ENCODE measurements around the gene SLX4. TPM values are rescaled to one million over a fixed set of nuclear protein-coding genes. Genes with fewer than 3 reads are reported as not detected.

The SLX4 gene
- total RNA-seq, 4 donors from 2014 or later = 1.2 to 2.6 (median 2.5) TPM

GRCh38 chr16:3640632-3641501 is 29.5 kb upstream of the SLX4 start:
- TF ChIP-seq CTCF (IDR thresholded peaks at IDR 0.05) (no peak), POLR2A (IDR thresholded peaks at IDR 0.05) (no peak)
- intact Hi-C loops (cut with DNase I; ENCODE audit: low total_unique reads) = no loop called here
- no peak overlapping the region for H3K4me3 ChIP-seq (ENCODE audit: low read depth, poor library complexity, severe bottlenecking)
- DNase-seq (ENCODE audit: low spot score in 2 of 2) = peak in 1 of 2 donors; percentile 83
- 96 to 97% methylated on average over 16 of the region's 17 CpGs for WGBS, 2 donors

- intact Hi-C loops (cut with DNase I; ENCODE audit: low total_unique reads) = no loop called here
- DNase-seq (ENCODE audit: low spot score in 2 of 2) = peak in 1 of 2 donors; percentile 32
- WGBS, 2 donors = 98% methylated on average over 3 of the region's 3 CpGs
- no peak overlapping the region for H3K4me3 ChIP-seq (ENCODE audit: low read depth, poor library complexity, severe bottlenecking)
- TF ChIP-seq CTCF (IDR thresholded peaks at IDR 0.05) = no peak
- no peak for TF ChIP-seq POLR2A (IDR thresholded peaks at IDR 0.05)
Measured at GRCh38 chr16:3640207-3640606, 28.8 kb upstream of the SLX4 start.

- H3K4me3 ChIP-seq (ENCODE audit: low read depth, poor library complexity, severe bottlenecking) = no peak overlapping the region
- intact Hi-C loops (cut with DNase I; ENCODE audit: low total_unique reads) = no loop called here
- peak in 1 of 2 donors; percentile 58 for DNase-seq (ENCODE audit: low spot score in 2 of 2)
- no peak for TF ChIP-seq CTCF (IDR thresholded peaks at IDR 0.05)
- TF ChIP-seq POLR2A (IDR thresholded peaks at IDR 0.05) = no peak
- WGBS, 2 donors = 96% methylated on average over 13 of the region's 13 CpGs
Measured at GRCh38 chr16:3638916-3639644, 27.7 kb upstream of the SLX4 start.

GRCh38 chr16:3637371-3637923 is 26.0 kb upstream of the SLX4 start:
- no peak overlapping the region for H3K4me3 ChIP-seq (ENCODE audit: low read depth, poor library complexity, severe bottlenecking)
- intact Hi-C loops (cut with DNase I; ENCODE audit: low total_unique reads) = no loop called here
- 84 to 87% methylated on average over 3 of the region's 3 CpGs for WGBS, 2 donors
- TF ChIP-seq CTCF (IDR thresholded peaks at IDR 0.05) (no peak), POLR2A (IDR thresholded peaks at IDR 0.05) (no peak)
- peak in 1 of 2 donors; percentile 37 for DNase-seq (ENCODE audit: low spot score in 2 of 2)

GRCh38 chr16:3625911-3626732 is 14.7 kb upstream of the SLX4 start:
- intact Hi-C loops (cut with DNase I; ENCODE audit: low total_unique reads) = no loop called here
- 82 to 86% methylated on average over 4 of the region's 4 CpGs for WGBS, 2 donors
- no peak overlapping the region for H3K4me3 ChIP-seq (ENCODE audit: low read depth, poor library complexity, severe bottlenecking)
- TF ChIP-seq CTCF (IDR thresholded peaks at IDR 0.05) = no peak
- TF ChIP-seq POLR2A (IDR thresholded peaks at IDR 0.05) = no peak
- DNase-seq (ENCODE audit: low spot score in 2 of 2) = peak in 1 of 2 donors; percentile 36

All from lower leg skin (tissue), 4 donors.